ENCODE data around the gene SETBP1. TPM values are rescaled to one million over a fixed set of nuclear protein-coding genes. Genes with fewer than 3 reads are reported as not detected.
A peak's percentile ranks its signal among the peaks of the same experiment; 100 is the strongest.

The SETBP1 gene
- total RNA-seq, 1 donor from 2014 or later: 83.3 TPM

DNA sequence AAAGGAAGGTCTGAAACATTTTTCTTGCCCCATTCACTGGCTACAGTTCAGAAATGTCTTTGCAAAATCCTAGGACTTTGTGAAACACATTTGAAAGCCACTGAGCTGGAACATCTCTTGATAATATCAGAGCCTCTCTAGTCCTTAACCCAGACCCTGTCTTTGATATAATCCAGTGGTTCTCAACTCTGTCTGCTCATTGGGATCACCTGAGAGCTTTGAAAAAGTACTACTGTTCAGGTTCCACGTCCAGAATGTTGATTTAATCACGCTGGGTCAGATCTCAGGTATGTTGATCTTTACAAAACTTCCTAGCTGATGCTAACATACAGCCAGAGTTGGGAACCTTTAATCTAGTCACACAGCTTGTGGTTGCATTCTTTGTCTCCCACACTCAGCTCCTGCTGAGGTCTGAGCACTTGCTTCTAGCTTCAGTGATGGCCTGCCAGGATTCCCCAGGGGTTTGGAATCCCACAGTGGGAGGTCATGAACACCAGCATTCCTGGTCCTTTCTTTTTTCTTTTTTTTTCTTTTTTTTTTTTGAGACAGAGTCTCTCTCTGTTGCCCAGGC lies 262.7 kb downstream of the SETBP1 start:
- DNase-seq: no peak
- Mint-ChIP-seq H3K27ac (ENCODE audit: unreplicated experiment) (no peak overlapping the region), H3K36me3 (ENCODE audit: unreplicated experiment) (no peaks in the 10 kb centered on the region), H3K4me3 (ENCODE audit: unreplicated experiment) (no peak overlapping the region), H3K9me3 (ENCODE audit: unreplicated experiment) (peaks cover 8% of the 10 kb centered on the region), H3K4me1 (ENCODE audit: low read depth, unreplicated experiment) (peaks cover 13% of the 10 kb centered on the region), H3K27me3 (ENCODE audit: unreplicated experiment) (peaks cover 2% of the 10 kb centered on the region)
- TF ChIP-seq, protein P1, sequence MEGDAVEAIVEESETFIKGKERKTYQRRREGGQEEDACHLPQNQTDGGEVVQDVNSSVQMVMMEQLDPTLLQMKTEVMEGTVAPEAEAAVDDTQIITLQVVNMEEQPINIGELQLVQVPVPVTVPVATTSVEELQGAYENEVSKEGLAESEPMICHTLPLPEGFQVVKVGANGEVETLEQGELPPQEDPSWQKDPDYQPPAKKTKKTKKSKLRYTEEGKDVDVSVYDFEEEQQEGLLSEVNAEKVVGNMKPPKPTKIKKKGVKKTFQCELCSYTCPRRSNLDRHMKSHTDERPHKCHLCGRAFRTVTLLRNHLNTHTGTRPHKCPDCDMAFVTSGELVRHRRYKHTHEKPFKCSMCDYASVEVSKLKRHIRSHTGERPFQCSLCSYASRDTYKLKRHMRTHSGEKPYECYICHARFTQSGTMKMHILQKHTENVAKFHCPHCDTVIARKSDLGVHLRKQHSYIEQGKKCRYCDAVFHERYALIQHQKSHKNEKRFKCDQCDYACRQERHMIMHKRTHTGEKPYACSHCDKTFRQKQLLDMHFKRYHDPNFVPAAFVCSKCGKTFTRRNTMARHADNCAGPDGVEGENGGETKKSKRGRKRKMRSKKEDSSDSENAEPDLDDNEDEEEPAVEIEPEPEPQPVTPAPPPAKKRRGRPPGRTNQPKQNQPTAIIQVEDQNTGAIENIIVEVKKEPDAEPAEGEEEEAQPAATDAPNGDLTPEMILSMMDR (IDR thresholded peaks at IDR 0.05; ENCODE audit: partially characterized antibody, unreplicated experiment): no peak

DNA sequence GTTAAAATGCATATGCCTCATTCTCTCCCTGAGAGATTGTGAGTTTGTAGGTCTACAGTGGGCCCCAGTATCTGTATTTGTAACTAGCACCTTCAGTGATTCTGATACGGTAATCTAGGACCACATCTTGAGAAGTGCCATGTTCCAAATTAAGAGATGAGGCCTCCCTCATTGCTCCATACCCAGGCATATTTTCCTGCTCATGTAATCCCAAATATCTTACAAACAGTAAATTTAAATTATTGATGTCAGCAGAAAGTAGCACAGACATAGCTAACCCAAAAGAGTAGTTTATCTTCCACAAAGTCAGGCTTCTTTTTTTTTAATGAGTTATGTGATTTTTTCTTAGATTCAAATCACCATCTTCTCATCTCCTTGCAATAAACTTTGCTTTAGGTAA lies 263.8 kb downstream of the SETBP1 start:
- Mint-ChIP-seq H3K27ac (ENCODE audit: unreplicated experiment) (no peak overlapping the region), H3K9me3 (ENCODE audit: unreplicated experiment) (no peaks in the 10 kb centered on the region), H3K27me3 (ENCODE audit: unreplicated experiment) (no peaks in the 10 kb centered on the region), H3K4me1 (ENCODE audit: low read depth, unreplicated experiment) (peaks cover 12% of the 10 kb centered on the region), H3K36me3 (ENCODE audit: unreplicated experiment) (no peaks in the 10 kb centered on the region), H3K4me3 (ENCODE audit: unreplicated experiment) (no peak overlapping the region)
- DNase-seq: no peak
- TF ChIP-seq, protein P1 (IDR thresholded peaks at IDR 0.05; ENCODE audit: partially characterized antibody, unreplicated experiment): no peak

DNA sequence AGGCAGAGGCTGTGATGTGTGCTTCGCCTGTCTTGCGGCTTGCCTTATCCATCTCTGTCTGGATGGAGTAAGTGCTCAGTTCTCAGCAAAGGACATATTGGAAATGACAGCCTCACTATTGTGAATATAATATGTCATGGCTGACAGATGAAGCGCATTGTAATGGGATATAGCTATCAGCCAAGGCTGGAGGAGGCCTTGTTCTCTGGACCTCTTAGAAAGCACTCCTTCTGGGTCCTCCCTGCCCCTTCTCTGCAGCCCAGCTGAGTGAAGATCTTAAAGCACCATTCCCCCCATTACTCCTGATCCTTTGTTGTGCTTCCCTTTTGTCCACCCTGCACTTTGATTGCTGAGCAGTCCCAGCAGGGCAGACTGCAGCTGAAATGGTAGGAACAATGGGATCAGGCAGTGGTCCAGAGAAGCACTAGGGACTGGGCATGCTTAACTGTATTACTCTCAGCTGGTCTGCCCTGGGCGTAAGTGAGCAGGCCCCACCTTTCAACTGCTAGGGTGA lies 265.3 kb downstream of the SETBP1 start:
- H3K9me3 Mint-ChIP-seq (ENCODE audit: unreplicated experiment): no peaks in the 10 kb centered on the region
- DNase-seq: no peak
- peaks cover 13% of the 10 kb centered on the region for H3K36me3 Mint-ChIP-seq (ENCODE audit: unreplicated experiment)
- H3K27ac Mint-ChIP-seq (ENCODE audit: unreplicated experiment): peak overlapping the region; percentile 79
- peaks cover 7% of the 10 kb centered on the region for H3K27me3 Mint-ChIP-seq (ENCODE audit: unreplicated experiment)
- no peak overlapping the region for H3K4me3 Mint-ChIP-seq (ENCODE audit: unreplicated experiment)
- TF ChIP-seq, protein P1 (IDR thresholded peaks at IDR 0.05; ENCODE audit: partially characterized antibody, unreplicated experiment): no peak
- H3K4me1 Mint-ChIP-seq (ENCODE audit: low read depth, unreplicated experiment): peaks cover 16% of the 10 kb centered on the region

DNA sequence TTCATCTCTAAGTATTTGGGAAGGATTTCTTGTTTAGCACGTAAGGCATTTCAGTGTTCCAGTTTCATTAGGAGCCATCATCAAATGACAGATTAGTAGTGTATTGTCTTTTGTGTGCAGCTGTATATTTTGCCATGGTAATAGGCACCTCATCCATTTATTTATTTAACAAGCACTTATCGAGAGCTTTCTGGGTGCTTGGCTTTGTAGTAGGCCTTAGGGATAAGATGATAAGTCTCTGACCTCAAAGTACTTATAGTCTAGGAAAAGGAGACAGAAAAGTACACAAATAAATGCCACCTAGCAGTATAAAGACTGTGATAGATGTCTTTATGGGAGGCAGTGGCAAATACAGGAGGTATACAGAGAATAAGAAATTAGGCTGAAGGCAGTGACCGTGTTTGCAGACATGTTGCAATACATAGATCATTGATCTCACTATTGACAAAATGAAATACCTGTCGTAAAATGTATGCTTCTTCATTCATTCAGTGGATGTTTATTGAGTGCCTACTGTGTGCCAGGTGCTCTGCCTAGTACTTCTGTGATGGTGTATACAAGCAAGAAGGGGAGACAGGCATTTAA lies 265.9 kb downstream of the SETBP1 start:
- peaks cover 16% of the 10 kb centered on the region for H3K4me1 Mint-ChIP-seq (ENCODE audit: low read depth, unreplicated experiment)
- H3K36me3 Mint-ChIP-seq (ENCODE audit: unreplicated experiment): peaks cover 19% of the 10 kb centered on the region
- DNase-seq: no peak
- H3K27ac Mint-ChIP-seq (ENCODE audit: unreplicated experiment): peak overlapping the region; percentile 79
- H3K9me3 Mint-ChIP-seq (ENCODE audit: unreplicated experiment): no peaks in the 10 kb centered on the region
- no peak overlapping the region for H3K4me3 Mint-ChIP-seq (ENCODE audit: unreplicated experiment)
- TF ChIP-seq, protein P1 (IDR thresholded peaks at IDR 0.05; ENCODE audit: partially characterized antibody, unreplicated experiment): no peak
- H3K27me3 Mint-ChIP-seq (ENCODE audit: unreplicated experiment): peaks cover 7% of the 10 kb centered on the region

DNA sequence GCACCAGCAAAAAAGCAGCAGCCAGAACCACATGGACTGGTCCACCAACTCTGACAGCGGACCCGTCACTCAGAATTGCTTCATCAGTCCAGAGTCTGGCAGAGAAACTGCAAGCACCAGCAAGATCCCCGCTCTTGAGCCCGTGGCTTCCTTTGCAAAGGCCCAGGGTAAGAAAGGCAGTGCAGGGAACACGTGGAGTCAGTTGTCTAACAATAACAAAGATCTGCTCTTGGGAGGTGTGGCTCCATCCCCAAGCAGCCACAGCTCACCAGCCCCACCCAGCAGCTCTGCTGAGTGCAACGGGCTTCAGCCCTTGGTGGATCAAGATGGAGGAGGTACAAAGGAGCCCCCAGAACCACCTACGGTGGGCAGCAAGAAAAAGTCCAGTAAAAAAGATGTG lies 269.3 kb downstream of the SETBP1 start:
- peaks cover 21% of the 10 kb centered on the region for H3K36me3 Mint-ChIP-seq (ENCODE audit: unreplicated experiment)
- TF ChIP-seq, protein P1 (IDR thresholded peaks at IDR 0.05; ENCODE audit: partially characterized antibody, unreplicated experiment): no peak
- no peak overlapping the region for H3K4me3 Mint-ChIP-seq (ENCODE audit: unreplicated experiment)
- peaks cover 11% of the 10 kb centered on the region for H3K4me1 Mint-ChIP-seq (ENCODE audit: low read depth, unreplicated experiment)
- no peak for DNase-seq
- H3K9me3 Mint-ChIP-seq (ENCODE audit: unreplicated experiment): peaks cover 2% of the 10 kb centered on the region
- H3K27ac Mint-ChIP-seq (ENCODE audit: unreplicated experiment): no peak overlapping the region
- H3K27me3 Mint-ChIP-seq (ENCODE audit: unreplicated experiment): peaks cover 7% of the 10 kb centered on the region

All from glutamatergic neuron (in vitro differentiated cells).